IPS DF 4.7 (cell line): Measurements from ENCODE around the gene RAP1GAP2.

Experiments used
- DNase-seq: peaks from one replicate; pipeline ENCODE4 v3.0.0-alpha.2; 2013; ENCODE audit warnings: low spot score; ENCODE audit errors: extremely low read depth

RAP1GAP2 gene

GRCh38 chr17:2909846-2910234 lies 113.6 kb downstream of the RAP1GAP2 start:
- DNase-seq = no peak

GRCh38 chr17:2911035-2911754 lies 115.0 kb downstream of the RAP1GAP2 start:
- DNase-seq = no peak

GRCh38 chr17:2911755-2912111 lies 115.5 kb downstream of the RAP1GAP2 start:
- no peak for DNase-seq

- DNase-seq = no peak
These were observed 116.5 kb downstream of the RAP1GAP2 start for GRCh38 chr17:2912754-2913153.

- DNase-seq = no peak
These were observed 120.2 kb downstream of the RAP1GAP2 start for GRCh38 chr17:2916461-2916860.

- no peak for DNase-seq
These were observed 125.2 kb downstream of the RAP1GAP2 start for GRCh38 chr17:2921443-2921842.

- no peak for DNase-seq
These were observed 128.0 kb downstream of the RAP1GAP2 start for GRCh38 chr17:2924211-2924610.

- no peak for DNase-seq
These were observed 128.8 kb downstream of the RAP1GAP2 start for GRCh38 chr17:2925011-2925410.

GRCh38 chr17:2926019-2926650 lies 129.9 kb downstream of the RAP1GAP2 start:
- DNase-seq = no peak

GRCh38 chr17:2928294-2928890 lies 132.2 kb downstream of the RAP1GAP2 start:
- no peak for DNase-seq

- DNase-seq = no peak
These were observed 133.8 kb downstream of the RAP1GAP2 start for GRCh38 chr17:2929881-2930533.

- no peak for DNase-seq
These were observed 135.6 kb downstream of the RAP1GAP2 start for GRCh38 chr17:2931876-2932275.

GRCh38 chr17:2932946-2933345 lies 136.7 kb downstream of the RAP1GAP2 start:
- no peak for DNase-seq

GRCh38 chr17:2933606-2934005 lies 137.4 kb downstream of the RAP1GAP2 start:
- no peak for DNase-seq

- no peak for DNase-seq
These were observed 139.4 kb downstream of the RAP1GAP2 start for GRCh38 chr17:2935632-2936031.

- DNase-seq = no peak
These were observed 140.1 kb downstream of the RAP1GAP2 start for GRCh38 chr17:2936351-2936750.

GRCh38 chr17:2936771-2937321 lies 140.6 kb downstream of the RAP1GAP2 start:
- DNase-seq = no peak

- no peak for DNase-seq
These were observed 141.2 kb downstream of the RAP1GAP2 start for GRCh38 chr17:2937331-2938003.

GRCh38 chr17:2939714-2940351 lies 143.6 kb downstream of the RAP1GAP2 start:
- no peak for DNase-seq

- no peak for DNase-seq
These were observed 144.1 kb downstream of the RAP1GAP2 start for GRCh38 chr17:2940352-2940751.

GRCh38 chr17:2943981-2944380 lies 147.7 kb downstream of the RAP1GAP2 start:
- no peak for DNase-seq
